ENCODE data around the gene SERINC2. TPM values are rescaled to one million over a fixed set of nuclear protein-coding genes. Genes with fewer than 3 reads are reported as not detected.

The SERINC2 gene
- polyA plus RNA-seq, 1 donor (not counting 4 experiments of a cell fraction or from before 2014, with no cell fraction given): 171 TPM

- Histone ChIP-seq H3K4me2 (ENCODE audit: control insufficient read depth, extremely low read depth, insufficient read depth, low read depth, low read length) (peak overlapping the region; percentile 51), H2AFZ (ENCODE audit: control insufficient read depth, low read length) (peak overlapping the region; percentile 7), H3K79me2 (ENCODE audit: control insufficient read depth, insufficient read depth, low read length) (no peaks in the 10 kb centered on the region), H4K20me1 (ENCODE audit: control insufficient read depth, extremely low read depth, insufficient read depth, low read length) (no peaks in the 10 kb centered on the region), H3K27me3 (ENCODE audit: control insufficient read depth, extremely low read depth, insufficient read depth, low read length) (no peaks in the 10 kb centered on the region), H3K9me3 (ENCODE audit: control insufficient read depth, low read depth, low read length) (no peaks in the 10 kb centered on the region), H3K4me3 (ENCODE audit: control insufficient read depth in 2 of 3, extremely low read depth in 1 of 3, insufficient read depth in 2 of 3, low read depth in 1 of 3, low read length in 3 of 3) (no peak overlapping the region), H3K27ac (ENCODE audit: control insufficient read depth, insufficient read depth, low read length) (peak overlapping the region; percentile 81), H3K9me1 (ENCODE audit: control insufficient read depth, extremely low read depth, insufficient read depth, low read length) (no peaks in the 10 kb centered on the region), H3K9ac (ENCODE audit: control insufficient read depth, extremely low read depth, insufficient read depth, low read length) (peak overlapping the region; percentile 48), H3K4me1 (ENCODE audit: control insufficient read depth, extremely low read depth, insufficient read depth, low read length) (peaks cover 20% of the 10 kb centered on the region), H3K36me3 (ENCODE audit: control insufficient read depth in 2 of 2, extremely low read depth in 1 of 2, insufficient read depth in 2 of 2, low read length in 2 of 2) (no peaks in the 10 kb centered on the region)
- dilution Hi-C loops (cut with MboI; ENCODE audit: extremely low pct_ligation_motif_present, low sequenced_read_pairs): no loop called here
- FAIRE-seq (no peak), DNase-seq (ENCODE audit: low read depth, low spot score) (no peak)
- TF ChIP-seq, protein P1, sequence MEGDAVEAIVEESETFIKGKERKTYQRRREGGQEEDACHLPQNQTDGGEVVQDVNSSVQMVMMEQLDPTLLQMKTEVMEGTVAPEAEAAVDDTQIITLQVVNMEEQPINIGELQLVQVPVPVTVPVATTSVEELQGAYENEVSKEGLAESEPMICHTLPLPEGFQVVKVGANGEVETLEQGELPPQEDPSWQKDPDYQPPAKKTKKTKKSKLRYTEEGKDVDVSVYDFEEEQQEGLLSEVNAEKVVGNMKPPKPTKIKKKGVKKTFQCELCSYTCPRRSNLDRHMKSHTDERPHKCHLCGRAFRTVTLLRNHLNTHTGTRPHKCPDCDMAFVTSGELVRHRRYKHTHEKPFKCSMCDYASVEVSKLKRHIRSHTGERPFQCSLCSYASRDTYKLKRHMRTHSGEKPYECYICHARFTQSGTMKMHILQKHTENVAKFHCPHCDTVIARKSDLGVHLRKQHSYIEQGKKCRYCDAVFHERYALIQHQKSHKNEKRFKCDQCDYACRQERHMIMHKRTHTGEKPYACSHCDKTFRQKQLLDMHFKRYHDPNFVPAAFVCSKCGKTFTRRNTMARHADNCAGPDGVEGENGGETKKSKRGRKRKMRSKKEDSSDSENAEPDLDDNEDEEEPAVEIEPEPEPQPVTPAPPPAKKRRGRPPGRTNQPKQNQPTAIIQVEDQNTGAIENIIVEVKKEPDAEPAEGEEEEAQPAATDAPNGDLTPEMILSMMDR (optimal IDR thresholded peaks at IDR 0.05 in 1 of 3, IDR thresholded peaks at IDR 0.05 in 1 of 3, conservative IDR thresholded peaks at IDR 0.05 in 1 of 3; ENCODE audit: extremely low read depth in 1 of 3, insufficient read depth in 2 of 3, low read length in 3 of 3): no peak
- no peak for TF ChIP-seq EZH2 (IDR thresholded peaks at IDR 0.05; ENCODE audit: low read length)
Observed at GRCh38 chr1:31482482-31483011, 69.5 kb downstream of the SERINC2 start.

- Histone ChIP-seq H3K9ac (ENCODE audit: control insufficient read depth, extremely low read depth, insufficient read depth, low read length) (peak overlapping the region; percentile 48), H3K4me3 (ENCODE audit: control insufficient read depth in 2 of 3, extremely low read depth in 1 of 3, insufficient read depth in 2 of 3, low read depth in 1 of 3, low read length in 3 of 3) (peak overlapping the region in 1 of 3 experiments; percentile 6), H3K4me2 (ENCODE audit: control insufficient read depth, extremely low read depth, insufficient read depth, low read depth, low read length) (peak overlapping the region; percentile 75), H4K20me1 (ENCODE audit: control insufficient read depth, extremely low read depth, insufficient read depth, low read length) (no peaks in the 10 kb centered on the region), H3K79me2 (ENCODE audit: control insufficient read depth, insufficient read depth, low read length) (no peaks in the 10 kb centered on the region), H3K9me1 (ENCODE audit: control insufficient read depth, extremely low read depth, insufficient read depth, low read length) (no peaks in the 10 kb centered on the region), H3K27me3 (ENCODE audit: control insufficient read depth, extremely low read depth, insufficient read depth, low read length) (no peaks in the 10 kb centered on the region), H2AFZ (ENCODE audit: control insufficient read depth, low read length) (peak overlapping the region; percentile 62), H3K4me1 (ENCODE audit: control insufficient read depth, extremely low read depth, insufficient read depth, low read length) (peaks cover 17% of the 10 kb centered on the region), H3K36me3 (ENCODE audit: control insufficient read depth in 2 of 2, extremely low read depth in 1 of 2, insufficient read depth in 2 of 2, low read length in 2 of 2) (no peaks in the 10 kb centered on the region), H3K27ac (ENCODE audit: control insufficient read depth, insufficient read depth, low read length) (peak overlapping the region; percentile 81), H3K9me3 (ENCODE audit: control insufficient read depth, low read depth, low read length) (no peaks in the 10 kb centered on the region)
- peak; percentile 56 for DNase-seq (ENCODE audit: low read depth, low spot score)
- dilution Hi-C loops (cut with MboI; ENCODE audit: extremely low pct_ligation_motif_present, low sequenced_read_pairs): no loop called here
- TF ChIP-seq, protein P1 (optimal IDR thresholded peaks at IDR 0.05 in 1 of 3, IDR thresholded peaks at IDR 0.05 in 1 of 3, conservative IDR thresholded peaks at IDR 0.05 in 1 of 3; ENCODE audit: extremely low read depth in 1 of 3, insufficient read depth in 2 of 3, low read length in 3 of 3): no peak
- FAIRE-seq: peak; percentile 89
Observed at GRCh38 chr1:31483012-31483946, 70.3 kb downstream of the SERINC2 start.

Other genes starting within 250 kb of the SERINC2 start
- 0.04 TPM in 1 of 3 replicates, not detected in the others for gene NKAIN1, start 173.3 kb upstream of the SERINC2 start, polyA plus RNA-seq
- gene SNRNP40, start 116.4 kb upstream of the SERINC2 start, polyA plus RNA-seq: 47.5 to 66.3 TPM (median 57.4 TPM) in 3 replicates
- gene ZCCHC17, start 116.2 kb upstream of the SERINC2 start, polyA plus RNA-seq: 63.3 to 70.0 TPM (median 66.2 TPM) in 3 replicates
- gene FABP3, start 40.1 kb upstream of the SERINC2 start, polyA plus RNA-seq: 0.29 to 0.59 TPM (median 0.58 TPM) in 3 replicates
- gene TINAGL1, start 163.3 kb downstream of the SERINC2 start, polyA plus RNA-seq: 189 to 315 TPM (median 275 TPM) in 3 replicates
- not detected in 3 replicates for gene HCRTR1, start 204.5 kb downstream of the SERINC2 start, polyA plus RNA-seq
- gene PEF1, start 231.7 kb downstream of the SERINC2 start, polyA plus RNA-seq: 72.2 to 107 TPM (median 90.1 TPM) in 3 replicates